ENCODE measurements around the gene RALGPS1.

Gene RALGPS1

GRCh38 chr9:127212453-127212852, 297.9 kb downstream of the RALGPS1 start:
- DNase-seq (ENCODE audit: low read depth), result no peak
- no peak overlapping the region for H3K4me3 ChIP-seq (ENCODE audit: low read length)
- TF ChIP-seq, protein P1, sequence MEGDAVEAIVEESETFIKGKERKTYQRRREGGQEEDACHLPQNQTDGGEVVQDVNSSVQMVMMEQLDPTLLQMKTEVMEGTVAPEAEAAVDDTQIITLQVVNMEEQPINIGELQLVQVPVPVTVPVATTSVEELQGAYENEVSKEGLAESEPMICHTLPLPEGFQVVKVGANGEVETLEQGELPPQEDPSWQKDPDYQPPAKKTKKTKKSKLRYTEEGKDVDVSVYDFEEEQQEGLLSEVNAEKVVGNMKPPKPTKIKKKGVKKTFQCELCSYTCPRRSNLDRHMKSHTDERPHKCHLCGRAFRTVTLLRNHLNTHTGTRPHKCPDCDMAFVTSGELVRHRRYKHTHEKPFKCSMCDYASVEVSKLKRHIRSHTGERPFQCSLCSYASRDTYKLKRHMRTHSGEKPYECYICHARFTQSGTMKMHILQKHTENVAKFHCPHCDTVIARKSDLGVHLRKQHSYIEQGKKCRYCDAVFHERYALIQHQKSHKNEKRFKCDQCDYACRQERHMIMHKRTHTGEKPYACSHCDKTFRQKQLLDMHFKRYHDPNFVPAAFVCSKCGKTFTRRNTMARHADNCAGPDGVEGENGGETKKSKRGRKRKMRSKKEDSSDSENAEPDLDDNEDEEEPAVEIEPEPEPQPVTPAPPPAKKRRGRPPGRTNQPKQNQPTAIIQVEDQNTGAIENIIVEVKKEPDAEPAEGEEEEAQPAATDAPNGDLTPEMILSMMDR (conservative IDR thresholded peaks at IDR 0.05; ENCODE audit: low read length), result no peak

- DNase-seq (ENCODE audit: low read depth), result peak; percentile 75
- H3K4me3 ChIP-seq (ENCODE audit: low read length), result no peak overlapping the region
- TF ChIP-seq, protein P1 (conservative IDR thresholded peaks at IDR 0.05; ENCODE audit: low read length), result no peak
Observed at GRCh38 chr9:127213859-127214258, 299.3 kb downstream of the RALGPS1 start.

DNA sequence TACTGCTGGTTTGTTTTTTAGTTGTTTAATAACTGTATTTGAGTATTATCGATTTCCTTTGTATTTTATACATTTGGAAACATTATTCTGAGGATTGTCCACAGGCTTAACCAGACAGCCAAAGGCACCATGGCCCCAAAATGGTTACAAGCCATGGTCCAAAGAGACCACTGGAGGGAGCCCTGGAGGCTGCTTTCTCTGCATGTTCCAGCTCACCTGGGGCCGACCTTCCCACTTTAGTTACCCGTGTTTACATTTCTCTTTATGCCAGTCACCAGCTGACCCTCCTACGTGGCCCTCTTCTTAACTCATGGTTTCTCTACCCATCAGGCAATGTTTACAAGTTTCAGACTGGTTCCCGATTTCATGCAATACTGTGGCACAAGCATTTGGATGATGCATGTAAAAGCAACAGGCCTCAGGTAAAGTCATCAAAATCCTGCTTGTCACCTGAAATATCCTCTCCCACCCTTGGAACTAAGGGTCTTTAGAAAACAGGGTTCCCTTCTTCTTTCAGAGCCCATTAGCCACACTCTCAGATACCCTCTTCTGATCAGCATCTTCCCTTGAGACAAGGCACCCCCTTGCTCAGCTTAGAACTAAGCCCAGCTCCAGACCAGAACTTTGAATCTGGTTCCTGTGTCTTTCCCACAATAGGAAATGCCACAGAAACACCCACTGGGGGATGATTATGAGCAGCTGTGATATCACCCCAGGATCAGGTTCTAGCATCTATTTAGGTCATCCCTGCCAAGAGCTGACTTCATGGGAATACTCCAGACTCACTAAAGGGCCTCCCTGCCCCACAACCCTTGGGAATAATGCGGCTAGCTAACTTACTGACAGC, 300.1 kb downstream of the RALGPS1 start:
- peak; percentile 73 for DNase-seq (ENCODE audit: low read depth)
- TF ChIP-seq, protein P1 (conservative IDR thresholded peaks at IDR 0.05; ENCODE audit: low read length), result peak; percentile 70
- no peak overlapping the region for H3K4me3 ChIP-seq (ENCODE audit: low read length)

DNA sequence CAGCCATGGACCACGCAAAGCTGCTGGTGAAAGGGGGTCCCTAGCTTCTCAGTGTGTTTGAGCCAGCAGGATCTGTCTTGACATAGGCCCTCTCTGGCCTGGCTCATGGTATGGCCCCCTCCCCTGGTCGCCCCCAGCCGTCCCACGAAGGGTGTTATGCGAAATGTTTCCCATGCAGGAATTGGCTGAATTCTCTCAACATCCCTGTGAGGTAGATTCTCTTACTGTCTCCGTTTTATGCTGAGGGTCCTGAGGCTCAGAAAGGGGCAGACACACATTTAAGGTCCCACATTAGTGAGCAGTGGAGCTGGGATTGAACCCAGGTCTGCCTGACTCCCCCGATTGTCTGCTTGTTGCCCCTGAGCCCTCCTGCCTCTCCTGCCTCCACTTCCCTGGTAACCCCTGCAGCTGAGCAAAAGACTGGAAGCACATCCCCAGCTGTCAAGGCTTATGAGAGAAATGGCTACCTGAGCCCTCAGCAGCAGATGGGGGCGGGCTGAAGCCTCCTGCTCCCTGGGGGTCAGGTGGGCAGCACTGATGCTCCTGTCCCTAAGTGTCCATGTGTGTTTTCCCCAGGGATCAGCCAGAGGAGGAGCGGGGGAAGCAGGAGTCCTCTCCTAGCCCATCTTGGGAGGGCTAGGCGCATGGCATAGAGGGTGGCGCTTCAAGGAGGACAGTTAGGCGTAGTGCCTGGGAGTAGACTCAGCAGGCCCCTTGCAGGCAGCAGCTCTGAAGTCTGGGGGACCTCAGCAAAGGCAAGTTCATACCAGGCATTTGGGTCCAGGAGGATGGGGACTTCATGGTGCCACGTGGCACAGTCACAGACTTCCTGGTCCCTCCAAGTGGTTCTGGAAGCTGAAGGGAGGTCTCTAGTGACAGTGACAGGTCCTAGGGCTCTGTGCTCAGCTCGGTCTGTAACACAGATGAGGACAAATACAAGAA, 301.0 kb downstream of the RALGPS1 start:
- TF ChIP-seq, protein P1 (conservative IDR thresholded peaks at IDR 0.05; ENCODE audit: low read length), result no peak
- no peak overlapping the region for H3K4me3 ChIP-seq (ENCODE audit: low read length)
- no peak for DNase-seq (ENCODE audit: low read depth)

DNA sequence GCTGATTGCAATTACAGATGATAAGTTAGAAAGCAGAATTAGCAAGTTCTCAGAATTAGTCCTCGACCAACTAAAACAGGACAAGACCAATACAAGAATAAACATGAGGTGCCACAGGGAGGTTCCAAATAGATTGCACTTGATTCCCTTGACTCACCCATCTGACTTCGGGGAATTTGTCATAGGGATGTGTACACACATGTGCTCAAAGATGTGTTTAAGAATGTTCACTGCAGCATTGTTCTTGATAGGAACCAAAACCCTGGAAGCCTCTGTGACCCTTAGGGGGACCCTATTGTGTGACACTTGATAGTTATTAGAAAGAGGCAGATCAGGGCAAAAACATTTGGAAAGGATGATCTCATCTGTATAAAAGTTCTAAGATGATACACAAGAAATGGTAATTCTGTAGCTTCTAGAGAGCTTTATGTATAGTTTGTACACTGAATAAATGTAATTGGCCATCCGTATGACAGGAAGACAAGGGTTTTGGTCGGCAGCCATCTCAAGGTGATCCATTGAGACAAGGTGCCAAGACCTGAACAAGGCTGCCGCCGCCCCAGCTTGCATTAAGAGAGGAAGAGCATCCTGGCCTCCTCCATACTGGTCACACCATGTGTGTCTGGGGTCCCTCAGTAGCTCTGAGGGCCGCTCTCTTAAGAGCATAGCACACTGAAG, 301.8 kb downstream of the RALGPS1 start:
- no peak for DNase-seq (ENCODE audit: low read depth)
- H3K4me3 ChIP-seq (ENCODE audit: low read length), result no peak overlapping the region
- TF ChIP-seq, protein P1 (conservative IDR thresholded peaks at IDR 0.05; ENCODE audit: low read length), result no peak

DNA sequence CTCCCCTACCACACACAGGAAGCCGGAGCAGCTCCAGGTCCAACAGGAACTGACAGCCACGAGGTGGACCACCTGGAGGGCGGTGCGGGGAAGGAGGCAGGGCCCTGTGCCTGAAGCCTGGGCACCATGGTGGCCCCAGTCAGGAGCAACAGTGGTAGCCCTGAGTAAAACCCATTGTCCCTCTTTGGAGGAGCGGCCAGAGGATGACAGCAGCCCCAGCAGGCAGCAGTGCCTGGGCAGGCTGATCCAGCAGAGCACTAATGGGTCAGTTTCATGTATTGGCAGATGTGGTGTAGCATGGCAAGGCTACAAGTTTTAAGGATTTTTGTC, 302.3 kb downstream of the RALGPS1 start:
- no peak for DNase-seq (ENCODE audit: low read depth)
- H3K4me3 ChIP-seq (ENCODE audit: low read length), result no peak overlapping the region
- TF ChIP-seq, protein P1 (conservative IDR thresholded peaks at IDR 0.05; ENCODE audit: low read length), result no peak
